ENCODE results near the gene KCNH5.

DNA sequence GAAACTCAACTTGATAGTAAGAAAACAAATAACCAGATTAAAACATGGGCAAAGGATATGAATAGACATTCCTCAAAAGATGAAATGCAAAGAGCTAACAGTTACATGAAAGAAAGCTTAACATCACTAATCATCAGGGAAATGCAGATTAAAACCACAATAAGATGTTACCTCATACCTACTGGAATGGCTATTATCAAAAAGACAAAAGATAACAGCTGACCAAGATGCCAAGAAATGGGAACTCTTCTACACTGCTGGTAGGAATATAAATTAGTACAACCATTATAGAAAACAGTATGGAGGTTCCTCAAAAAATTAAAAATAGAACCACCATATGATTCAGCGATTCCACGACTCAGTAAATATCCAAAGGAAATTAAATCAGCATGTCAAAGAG, 18.8 kb downstream of the KCNH5 start:
- TF ChIP-seq CTCF (IDR thresholded peaks at IDR 0.05; ENCODE audit: poor library complexity) (no peak), EZH2 (IDR thresholded peaks at IDR 0.05; ENCODE audit: borderline replicate concordance) (no peak)

Measured in hepatocyte (in vitro differentiated cells).